IPS-15b (cell line): Measurements from ENCODE around the gene CFAP141.

Experiments used
- H3K27me3 ChIP-seq: one replicate; pipeline ENCODE4 v1.6.1; 2013; ENCODE audit warnings: low read length; ENCODE audit not compliant: control insufficient read depth, insufficient read depth
- H3K36me3 ChIP-seq: one replicate; pipeline ENCODE4 v1.6.1; 2013; ENCODE audit warnings: low read length; ENCODE audit not compliant: control insufficient read depth, insufficient read depth
- H3K4me1 ChIP-seq: one replicate; pipeline ENCODE4 v1.6.1; 2013; ENCODE audit warnings: mild to moderate bottlenecking, low read length; ENCODE audit not compliant: control insufficient read depth, insufficient read depth
- H3K4me3 ChIP-seq: one replicate; pipeline ENCODE4 v1.5.1; 2013; ENCODE audit warnings: low read depth, low read length
- H3K9ac ChIP-seq: one replicate; pipeline ENCODE4 v1.6.1; 2013; ENCODE audit warnings: low read depth, mild to moderate bottlenecking, low read length
- H3K9me3 ChIP-seq: one replicate; pipeline ENCODE4 v1.6.1; 2013; ENCODE audit warnings: mild to moderate bottlenecking, low read length; ENCODE audit not compliant: control insufficient read depth, insufficient read depth

Gene CFAP141

DNA sequence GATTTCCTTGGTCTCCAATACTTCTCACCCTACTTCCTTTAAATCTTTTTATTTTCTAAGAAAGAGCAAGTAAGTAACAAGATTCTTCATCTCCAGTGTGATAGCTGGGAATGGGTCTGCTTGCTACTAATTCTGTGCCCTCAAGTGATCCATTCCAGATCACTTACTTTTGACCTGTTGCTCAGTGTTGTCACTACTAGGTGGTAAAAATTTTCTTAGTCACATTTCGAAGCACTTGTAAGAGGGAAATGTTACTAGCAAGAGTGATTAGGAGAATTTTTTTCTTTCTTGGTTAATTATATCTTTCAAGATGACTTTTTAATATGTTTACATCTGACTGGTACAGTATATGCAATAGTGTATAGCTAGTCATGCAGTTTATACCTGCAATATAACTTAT, 16.8 kb upstream of the CFAP141 start:
- no peaks in the 10 kb centered on the region for H3K9me3 ChIP-seq
- H3K4me3 ChIP-seq = peak overlapping the region; percentile 14
- peaks cover 10% of the 10 kb centered on the region for H3K4me1 ChIP-seq
- no peaks in the 10 kb centered on the region for H3K27me3 ChIP-seq
- H3K9ac ChIP-seq = no peak overlapping the region
- peaks cover 18% of the 10 kb centered on the region for H3K36me3 ChIP-seq

DNA sequence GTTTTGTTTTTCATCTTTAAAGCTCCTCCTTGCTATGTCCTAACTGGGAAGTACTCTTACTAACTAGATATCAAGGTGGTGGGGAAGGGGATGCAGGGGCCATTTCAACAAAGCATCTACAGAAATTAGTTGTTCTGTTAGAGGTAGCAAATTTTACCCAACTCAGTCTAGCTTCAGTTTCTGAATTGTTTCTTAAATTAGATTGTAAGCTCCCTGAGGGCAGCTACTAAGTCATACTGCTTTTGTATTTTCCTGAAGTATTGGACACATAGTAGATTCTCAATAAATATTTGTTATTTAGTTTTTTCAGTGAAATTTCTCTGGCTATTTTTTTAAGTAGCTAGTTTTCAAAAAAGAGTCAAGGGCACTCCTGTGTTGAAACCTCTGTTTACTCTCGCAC, 16.4 kb upstream of the CFAP141 start:
- Histone ChIP-seq H3K27me3 (no peaks in the 10 kb centered on the region), H3K36me3 (peaks cover 14% of the 10 kb centered on the region), H3K4me1 (peaks cover 10% of the 10 kb centered on the region), H3K9ac (no peak overlapping the region), H3K4me3 (peak overlapping the region; percentile 93), H3K9me3 (no peaks in the 10 kb centered on the region)

DNA sequence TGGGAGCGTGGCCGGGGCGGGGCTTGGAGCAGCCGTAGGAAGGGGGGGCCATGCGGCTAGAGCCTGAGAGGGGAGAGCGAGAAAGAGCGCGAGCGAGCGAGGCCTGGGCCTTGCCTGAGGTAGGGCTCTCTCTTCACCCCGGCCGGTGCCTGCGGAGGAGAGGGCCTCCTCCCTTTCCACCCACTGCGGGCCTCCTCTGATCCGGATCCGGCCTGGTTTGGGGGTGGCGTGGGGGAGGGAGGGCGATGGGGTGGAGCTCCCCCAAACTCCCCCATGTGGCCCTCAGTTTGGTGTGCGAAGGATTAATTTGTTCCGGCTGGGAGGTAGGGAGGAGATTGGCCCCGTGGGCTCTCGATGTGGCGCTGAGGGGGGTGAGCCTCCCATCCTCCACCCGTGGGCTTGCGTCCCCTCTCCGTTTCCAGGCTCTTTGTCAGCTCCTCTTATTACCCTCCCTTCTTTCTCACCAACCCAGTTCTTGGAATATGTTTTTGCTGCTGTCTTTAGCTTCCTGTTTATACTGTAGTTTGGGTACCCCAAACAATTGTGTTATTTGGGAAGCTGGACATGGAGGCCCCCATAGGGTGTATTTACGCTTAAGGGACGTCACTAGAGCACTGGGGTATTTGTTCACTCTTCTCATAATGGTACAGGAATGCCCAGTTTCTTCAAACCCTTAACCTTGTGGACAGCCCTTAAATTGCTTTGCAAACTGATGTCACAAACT, 15.3 kb upstream of the CFAP141 start:
- H3K9me3 ChIP-seq = no peaks in the 10 kb centered on the region
- peaks cover 14% of the 10 kb centered on the region for H3K36me3 ChIP-seq
- H3K4me3 ChIP-seq = peak overlapping the region; percentile 93
- H3K27me3 ChIP-seq = no peaks in the 10 kb centered on the region
- H3K4me1 ChIP-seq = peaks cover 10% of the 10 kb centered on the region
- peak overlapping the region; percentile 89 for H3K9ac ChIP-seq

DNA sequence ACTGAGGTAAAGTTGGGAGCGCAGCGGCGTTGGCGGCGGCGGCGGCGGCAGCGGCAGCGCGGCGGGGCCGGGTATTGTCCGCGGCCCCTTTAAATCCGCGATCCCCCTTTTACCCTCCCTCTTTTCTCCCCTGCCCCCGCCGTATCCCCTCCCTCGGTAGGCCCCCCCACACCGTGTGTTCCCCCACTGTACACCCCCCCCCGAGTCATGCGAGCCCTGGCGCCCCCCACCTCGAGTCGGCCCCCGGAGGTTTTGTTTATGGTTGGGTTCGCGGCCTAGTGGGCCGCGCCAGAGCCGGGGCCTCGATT, 14.8 kb upstream of the CFAP141 start:
- Histone ChIP-seq H3K9ac (peak overlapping the region; percentile 89), H3K9me3 (no peaks in the 10 kb centered on the region), H3K4me1 (peaks cover 10% of the 10 kb centered on the region), H3K4me3 (peak overlapping the region; percentile 93), H3K36me3 (peaks cover 12% of the 10 kb centered on the region), H3K27me3 (no peaks in the 10 kb centered on the region)

DNA sequence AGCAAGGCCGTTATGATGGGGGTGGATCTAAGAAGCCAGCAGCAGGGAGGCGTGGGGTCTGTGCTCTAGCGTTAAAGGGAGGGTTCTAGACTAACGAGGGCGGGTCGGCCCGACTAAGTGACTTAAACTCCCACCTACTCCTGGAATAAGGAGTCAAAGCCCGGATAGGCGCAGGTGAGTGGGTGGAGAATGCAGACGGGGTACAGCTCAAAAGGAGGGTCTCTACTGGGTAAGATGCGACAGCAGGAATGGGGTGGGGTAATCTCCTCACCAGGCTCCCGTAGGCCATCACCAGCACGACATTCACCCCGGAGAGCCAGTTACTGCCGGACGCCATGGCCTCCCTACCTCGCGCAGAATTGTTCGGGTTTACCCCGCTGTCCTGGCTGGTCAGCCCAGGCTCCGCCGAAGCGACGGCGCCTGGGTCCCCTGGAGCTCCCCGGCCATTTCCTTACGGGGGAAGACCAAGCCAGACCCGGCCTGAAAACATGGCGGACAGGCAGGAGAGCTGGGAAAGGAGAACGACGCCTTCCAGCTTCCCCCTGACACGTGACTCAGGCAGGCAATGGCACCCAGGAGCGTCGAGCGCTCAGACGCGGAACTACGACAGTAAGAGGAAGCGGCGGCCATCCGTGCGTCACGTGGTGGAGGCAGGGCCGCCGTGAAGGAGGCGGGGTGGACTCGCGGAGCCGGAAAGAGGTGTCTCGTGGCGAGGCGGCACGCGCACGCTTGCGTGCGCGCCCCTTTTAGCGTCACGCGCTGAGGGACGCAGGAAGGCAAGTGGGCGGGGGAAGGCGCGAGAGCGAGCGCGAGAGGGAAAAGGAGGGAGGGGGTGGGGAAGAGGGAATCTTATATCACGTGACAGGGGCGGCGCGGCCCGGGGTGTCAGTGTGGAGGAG, 14.2 kb upstream of the CFAP141 start, which contains the start of gene UBAP2L:
Gene UBAP2L, plus strand, starts transcription at position 885 of the 899 bp plus-strand sequence. CDS start 4,169 bp downstream, outside the sequence.
- H3K4me1 ChIP-seq = peaks cover 10% of the 10 kb centered on the region
- no peaks in the 10 kb centered on the region for H3K27me3 ChIP-seq
- peaks cover 8% of the 10 kb centered on the region for H3K36me3 ChIP-seq

DNA sequence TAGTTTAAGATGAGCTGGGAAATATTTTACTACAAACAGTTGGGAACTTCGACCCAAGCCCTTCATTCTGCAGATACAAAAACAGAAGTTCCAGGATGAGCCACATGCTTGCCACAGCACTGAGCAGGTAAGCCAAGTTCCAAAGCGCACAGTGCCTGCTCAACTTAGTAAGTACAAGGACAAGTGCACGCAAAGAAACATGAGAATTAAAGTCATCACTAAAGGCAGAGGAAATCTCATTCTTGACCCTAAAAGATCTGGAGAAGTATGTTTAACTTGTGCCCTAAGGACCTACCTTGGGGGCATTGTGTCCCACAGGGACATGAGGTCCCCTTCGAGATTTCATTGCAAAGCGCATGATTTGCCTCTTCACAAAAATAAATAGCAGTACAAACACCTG, 13.4 kb upstream of the CFAP141 start:
- Histone ChIP-seq H3K36me3 (peaks cover 3% of the 10 kb centered on the region), H3K9ac (peak overlapping the region; percentile 100), H3K9me3 (no peaks in the 10 kb centered on the region), H3K4me1 (peaks cover 10% of the 10 kb centered on the region), H3K27me3 (no peaks in the 10 kb centered on the region), H3K4me3 (peak overlapping the region; percentile 100)

More for the DNA sequence above, 14.2 kb upstream of the CFAP141 start, which contains the start of gene UBAP2L:
- Histone ChIP-seq H3K9me3 (no peaks in the 10 kb centered on the region), H3K9ac (peak within 1 kb of the TSS; percentile 100), H3K4me3 (peak within 1 kb of the TSS; percentile 100)

DNA sequence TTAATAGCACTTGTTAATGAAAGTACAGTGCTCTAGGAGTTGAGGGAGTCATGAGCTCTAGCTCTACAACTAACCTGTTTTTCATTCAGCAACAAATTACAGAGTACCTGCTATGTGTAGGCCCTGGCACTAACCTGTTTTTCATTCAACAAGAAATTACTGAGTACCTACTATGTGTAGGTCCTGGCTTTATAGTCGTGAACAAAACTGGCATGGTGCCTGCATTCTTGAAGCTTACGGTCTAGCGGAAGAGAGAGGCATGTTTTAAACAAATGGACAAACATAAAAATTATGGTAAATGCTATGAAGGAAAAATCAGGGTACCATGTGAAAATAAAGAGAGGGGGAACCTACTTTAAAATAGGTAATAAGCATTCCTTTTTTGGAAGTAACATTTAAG, 12.4 kb upstream of the CFAP141 start:
- H3K27me3 ChIP-seq = no peaks in the 10 kb centered on the region
- H3K4me1 ChIP-seq = peaks cover 8% of the 10 kb centered on the region
- peaks cover 10% of the 10 kb centered on the region for H3K36me3 ChIP-seq
- H3K9me3 ChIP-seq = no peaks in the 10 kb centered on the region
- no peak overlapping the region for H3K9ac ChIP-seq
- H3K4me3 ChIP-seq = no peak overlapping the region

DNA sequence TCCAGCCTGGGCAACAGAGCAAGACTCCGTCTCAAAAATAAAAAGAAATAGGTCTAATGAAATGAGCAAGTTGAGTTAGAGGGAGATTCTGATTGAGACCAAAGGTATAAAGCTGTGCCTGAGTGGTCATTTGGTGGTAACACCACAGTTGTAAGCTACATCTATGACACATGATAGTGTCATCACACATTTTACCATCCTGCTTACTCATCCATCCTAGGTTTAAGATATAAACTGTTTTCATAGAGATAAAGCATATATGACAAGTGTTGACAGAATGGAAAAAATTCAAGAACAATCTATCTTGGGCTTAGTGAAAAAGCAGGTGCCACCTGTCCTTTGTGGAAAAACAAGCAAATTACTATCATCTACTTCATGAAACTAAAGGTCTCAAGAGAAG, 7.1 kb upstream of the CFAP141 start:
- no peaks in the 10 kb centered on the region for H3K9me3 ChIP-seq
- no peak overlapping the region for H3K9ac ChIP-seq
- peaks cover 21% of the 10 kb centered on the region for H3K36me3 ChIP-seq
- H3K4me3 ChIP-seq = no peak overlapping the region
- no peaks in the 10 kb centered on the region for H3K4me1 ChIP-seq
- no peaks in the 10 kb centered on the region for H3K27me3 ChIP-seq

DNA sequence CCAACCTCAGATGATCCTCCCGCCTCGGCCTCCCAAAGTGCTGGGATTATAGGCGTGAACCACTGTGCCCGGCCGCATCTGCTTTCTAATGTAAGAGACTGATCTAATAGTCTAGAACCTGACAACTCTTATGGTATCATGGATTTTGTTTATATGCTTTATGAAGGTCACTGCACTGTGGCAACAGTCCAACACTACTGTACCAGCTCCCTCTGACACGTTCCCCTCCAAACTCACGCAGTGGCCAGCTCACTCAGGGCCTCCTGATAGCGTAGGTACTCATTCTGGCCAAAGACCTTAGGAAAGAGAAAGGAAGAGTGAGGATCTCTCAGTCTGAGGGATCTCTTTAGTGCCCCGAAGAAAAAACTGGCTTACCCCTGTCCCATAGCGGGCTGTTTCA, 6.0 kb upstream of the CFAP141 start:
- no peaks in the 10 kb centered on the region for H3K4me1 ChIP-seq
- no peaks in the 10 kb centered on the region for H3K9me3 ChIP-seq
- H3K36me3 ChIP-seq = peaks cover 27% of the 10 kb centered on the region
- H3K4me3 ChIP-seq = no peak overlapping the region
- no peak overlapping the region for H3K9ac ChIP-seq
- no peaks in the 10 kb centered on the region for H3K27me3 ChIP-seq

DNA sequence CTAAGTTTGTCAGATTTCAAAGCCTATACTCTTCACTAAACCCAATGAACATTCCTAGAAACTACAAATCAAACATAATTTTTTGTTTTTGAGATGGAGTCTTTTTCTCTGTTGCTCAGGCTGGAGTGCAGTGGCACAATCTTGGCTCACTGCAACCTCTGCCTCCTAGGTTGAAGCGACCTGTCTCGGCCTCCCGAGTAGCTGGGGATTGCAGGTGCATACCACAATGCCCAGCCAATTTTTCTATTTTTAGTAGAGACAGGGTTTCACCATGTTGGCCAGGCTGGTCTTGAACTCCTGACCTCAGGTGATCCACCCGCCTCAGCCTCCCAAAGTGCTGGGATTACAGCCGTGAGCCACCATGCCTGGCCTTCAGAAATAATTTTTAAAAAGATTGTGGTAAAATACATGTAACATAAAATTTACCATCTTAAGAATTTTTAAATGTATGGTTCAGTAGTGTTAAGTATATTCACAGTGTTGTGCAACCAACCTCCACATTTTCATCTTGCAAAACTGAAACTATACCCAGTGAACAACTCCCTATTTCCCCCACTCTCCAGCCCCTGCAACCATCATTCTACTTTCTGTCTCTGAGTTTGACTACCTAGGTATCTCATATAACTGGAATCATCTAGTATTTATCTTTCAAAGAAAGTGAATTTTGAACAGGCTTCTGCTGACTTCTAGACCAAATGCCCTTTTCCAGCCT, 2.7 kb upstream of the CFAP141 start:
- no peaks in the 10 kb centered on the region for H3K9me3 ChIP-seq
- H3K27me3 ChIP-seq = no peaks in the 10 kb centered on the region
- H3K4me3 ChIP-seq = no peak overlapping the region
- peaks cover 27% of the 10 kb centered on the region for H3K36me3 ChIP-seq
- H3K9ac ChIP-seq = no peak overlapping the region
- no peaks in the 10 kb centered on the region for H3K4me1 ChIP-seq

DNA sequence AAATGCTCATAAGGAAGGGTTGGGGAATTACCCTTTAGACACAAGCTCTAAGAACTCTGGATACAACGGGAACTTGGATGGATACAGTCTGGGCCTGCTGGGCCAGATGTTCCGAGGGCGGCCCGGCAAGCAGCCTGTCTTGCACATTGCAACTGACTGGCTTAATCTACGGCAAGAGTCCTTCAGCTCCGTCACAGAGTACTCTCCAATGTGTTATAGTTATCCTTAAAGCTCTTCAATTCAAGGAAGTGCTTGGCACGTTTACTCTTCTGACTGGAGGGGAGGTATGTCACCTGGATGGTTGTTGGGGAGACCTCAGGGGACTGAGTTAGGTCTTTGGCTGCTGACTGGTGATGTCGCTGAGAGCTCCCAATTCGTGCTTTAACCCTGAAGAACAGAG, 1.1 kb upstream of the CFAP141 start:
- no peak overlapping the region for H3K9ac ChIP-seq
- peaks cover 20% of the 10 kb centered on the region for H3K36me3 ChIP-seq

More for the DNA sequence above, 1.1 kb upstream of the CFAP141 start:
- no peak overlapping the region for H3K4me3 ChIP-seq
- no peaks in the 10 kb centered on the region for H3K27me3 ChIP-seq
- H3K9me3 ChIP-seq = no peaks in the 10 kb centered on the region
- no peaks in the 10 kb centered on the region for H3K4me1 ChIP-seq
